H1 (cell line): ENCODE results near the gene SHISA9. TPM values are rescaled to one million over a fixed set of nuclear protein-coding genes. Genes with fewer than 3 reads are reported as not detected.

Experiments used
- CHD7 ChIP-seq: fragments of 300-600 bp; sonication (generic); IDR thresholded peaks from 2 replicates; pipeline ENCODE4 v1.7.1; 2012; ENCODE audit warnings: low read length, moderate library complexity, mild to moderate bottlenecking, inconsistent platforms; ENCODE audit not compliant: insufficient replicate concordance
- polyA plus RNA-seq, 7 experiments: library from polyadenylated mRNA; depleted of rRNA in 3 of 7; stranded (reverse) in 5 of 7; unstranded in 2 of 7; fragments of >200 nt in 5 of 7; fragments of 200-250 nt in 2 of 7; gene quantifications; 1 replicate in 5 of 7; 2 replicates in 1 of 7; 4 replicates in 1 of 7; pipeline versions ENCODE4 v1.2.1 to v1.2.3, GENCODE V29; 2011 to 2013; ENCODE audit warnings: missing spikeins in 2 of 7, mixed read lengths in 2 of 7
- total RNA-seq: library from RNA; stranded (reverse); fragmentation: NEBNext Ultra II Directional; extraction: Animal tissue kit (Norgen Biotek cat#: 25700); gene quantifications from 2 replicates; pipeline ENCODE4 v1.2.1, GENCODE V29; 2021

Gene SHISA9
- total and polyA plus RNA-seq, 2 of the 8 experiments (the other 6 are each of a cell fraction or from before 2014, with no cell fraction given): 25.6 to 39.8 TPM

GRCh38 chr16:13113741-13114140 is 212.3 kb downstream of the SHISA9 start (continued):
- no peak for TF ChIP-seq CHD7
